Psoas muscle (tissue), 8 donors: Measurements from ENCODE around the gene KRTAP3-1. TPM values are rescaled to one million over a fixed set of nuclear protein-coding genes. Genes with fewer than 3 reads are reported as not detected.

Source experiments
- ATAC-seq, 4 donors: fragments of 200-7000 bp; cut with Tn5 transposase; one replicate each; pipeline ENCODE4 v1.9.1; 2020; ENCODE audit warnings: moderate library complexity in 3 of 4, mild to moderate bottlenecking in 2 of 4
- DNase-seq, 2 donors: peaks; one replicate each; pipeline ENCODE4 v3.0.0-alpha.2; 2020
- H3K27ac ChIP-seq: fragments of 200-600 bp; one replicate; pipeline ENCODE4 v1.8.0; 2022
- H3K27me3 ChIP-seq, 3 donors: fragments of 200-600 bp in 1 of 3; one replicate each; pipeline versions ENCODE4 v1.6.1 to v1.8.0; 2013 to 2022; ENCODE audit warnings: low read length in 2 of 3, mild to moderate bottlenecking in 2 of 3, moderate library complexity in 1 of 3; ENCODE audit not compliant: insufficient read depth in 3 of 3
- H3K36me3 ChIP-seq, 2 donors: fragments of 200-600 bp in 1 of 2; one replicate each; pipeline versions ENCODE4 v1.6.1 to v1.8.0; 2013 to 2022; ENCODE audit warnings: low read depth in 1 of 2, mild to moderate bottlenecking in 1 of 2, moderate library complexity in 1 of 2; ENCODE audit not compliant: insufficient read depth in 1 of 2
- H3K4me1 ChIP-seq: fragments of 200-600 bp; one replicate; pipeline ENCODE4 v1.8.0; 2022
- H3K4me3 ChIP-seq: fragments of 200-600 bp; one replicate; pipeline ENCODE4 v1.8.0; 2022; ENCODE audit warnings: mild to moderate bottlenecking
- H3K9me3 ChIP-seq: fragments of 200-600 bp; one replicate; pipeline ENCODE4 v1.8.0; 2022
- CTCF ChIP-seq: fragments of 200-600 bp; IDR thresholded peaks from one replicate; pipeline ENCODE4 v1.8.0; 2022; ENCODE audit warnings: antibody characterized with exemption
- WGBS, 3 donors: extraction: QIAGEN DNeasy Blood & Tissue Kit; methylation state at CpG; one replicate each; pipeline versions ENCODE4 v1.1.6 to v1.1.7; 2013; 5-methylcytosine and 5-hydroxymethylcytosine counted together
- intact Hi-C, 2 donors: fragments of 100-400 bp; cut with DNase I; formaldehyde crosslinking; loops; one replicate each; pipeline versions ENCODE4 v1.11.0 to v1.14.2; 2022
- polyA plus RNA-seq, 3 donors: library from polyadenylated mRNA; stranded (reverse); fragments of 200-250 nt; gene quantifications; one replicate each; pipeline ENCODE4 v1.2.3, GENCODE V29; 2013
- total RNA-seq, 4 donors: library from RNA; stranded (reverse); fragmentation: NEBNext Ultra II Directional in 2 of 4; extraction: Animal tissue kit (Norgen Biotek cat#: 25700) in 2 of 4; gene quantifications; one replicate each; pipeline versions ENCODE4 v1.2.1 to v1.2.4, GENCODE V29; 2021 to 2023
- donor health status: healthy with polysubstance abuse.
- donor health status: DM: no; HTN: no; CAD: no; lungs with moderate emphysema.
- donor health status: Bipolar disorder and iron deficiency.
- donor health status: healthy.
- donor health status: DM: yes; HTN: yes; CAD: no.
- donor health status: DM: no; HTN: no; CAD: no.
- donor health status: DM: no; HTN: no; CAD: no.
- donor health status: DM: yes; HTN: yes; CAD: no.

The KRTAP3-1 gene
- total and polyA plus RNA-seq, 7 donors: not detected

GRCh38 chr17:41015454-41015853 is 6.5 kb upstream of the KRTAP3-1 start:
- WGBS, 3 donors: 65 to 68% (median 67%) methylated on average over 7 of the region's 7 CpGs
- no peak for TF ChIP-seq CTCF
- Histone ChIP-seq H3K9me3 (no peaks in the 10 kb centered on the region), H3K27me3 (peaks cover 0 to 4% (median 0%) of the 10 kb centered on the region in 3 donors), H3K4me1 (no peaks in the 10 kb centered on the region), H3K27ac (no peak overlapping the region), H3K4me3 (no peak overlapping the region), H3K36me3 (no peaks in the 10 kb centered on the region)
- intact Hi-C loops: no loop called here
- no peak for ATAC-seq
- no peak for DNase-seq

- ATAC-seq: peak in 3 of 4 donors; percentile 44 to 65 (median 61)
- no peak for DNase-seq
- intact Hi-C loops: no loop called here
- Histone ChIP-seq H3K9me3 (no peaks in the 10 kb centered on the region), H3K4me3 (no peak overlapping the region), H3K27me3 (peaks cover 0 to 4% (median 0%) of the 10 kb centered on the region in 3 donors), H3K27ac (no peak overlapping the region), H3K36me3 (no peaks in the 10 kb centered on the region), H3K4me1 (no peaks in the 10 kb centered on the region)
- no peak for TF ChIP-seq CTCF
- 6 to 10% (median 7%) methylated on average over 1 of the region's 1 CpG for WGBS, 3 donors
Observed at GRCh38 chr17:41013606-41014005, 4.7 kb upstream of the KRTAP3-1 start.

GRCh38 chr17:41013181-41013580 is 4.3 kb upstream of the KRTAP3-1 start:
- H3K27ac ChIP-seq: no peak overlapping the region
- no peak for TF ChIP-seq CTCF
- WGBS, 3 donors: 64 to 77% (median 69%) methylated on average over 3 of the region's 3 CpGs
- ATAC-seq: no peak
- H3K27me3 ChIP-seq: peaks cover 0 to 4% (median 0%) of the 10 kb centered on the region in 3 donors
- H3K4me1 ChIP-seq: no peaks in the 10 kb centered on the region
- H3K9me3 ChIP-seq: no peaks in the 10 kb centered on the region
- intact Hi-C loops: no loop called here
- DNase-seq: no peak
- H3K4me3 ChIP-seq: no peak overlapping the region
- no peaks in the 10 kb centered on the region for H3K36me3 ChIP-seq

- Histone ChIP-seq H3K27ac (no peak overlapping the region), H3K4me1 (no peaks in the 10 kb centered on the region), H3K27me3 (peaks cover 0 to 4% (median 0%) of the 10 kb centered on the region in 3 donors), H3K9me3 (no peaks in the 10 kb centered on the region), H3K4me3 (no peak overlapping the region), H3K36me3 (no peaks in the 10 kb centered on the region)
- whole genome bisulfite sequencing, 3 donors: 43 to 54% (median 44%) methylated on average over 6 of the region's 6 CpGs
- no peak for DNase-seq
- no peak for TF ChIP-seq CTCF
- intact Hi-C loops: no loop called here
- no peak for ATAC-seq
Observed at GRCh38 chr17:41012326-41013120, 3.6 kb upstream of the KRTAP3-1 start.

- Histone ChIP-seq H3K4me1 (no peaks in the 10 kb centered on the region), H3K9me3 (no peaks in the 10 kb centered on the region), H3K36me3 (no peaks in the 10 kb centered on the region), H3K27me3 (peaks cover 0 to 7% (median 5%) of the 10 kb centered on the region in 3 donors), H3K4me3 (no peak overlapping the region), H3K27ac (no peak overlapping the region)
- intact Hi-C loops: no loop called here
- DNase-seq (no peak), ATAC-seq (no peak)
- no peak for TF ChIP-seq CTCF
Observed at GRCh38 chr17:41010441-41010840, 1.5 kb upstream of the KRTAP3-1 start.
